HG03060 (cell line): ENCODE measurements around the gene MME.

ENCODE experiments used
- ATAC-seq: cut with Tn5 transposase; IDR thresholded peaks from one replicate; pipeline ENCODE4 v1.9.1; 2021; ENCODE audit warnings: low read depth, moderate number of reproducible peaks; ENCODE audit not compliant: unreplicated experiment

The MME gene

DNA sequence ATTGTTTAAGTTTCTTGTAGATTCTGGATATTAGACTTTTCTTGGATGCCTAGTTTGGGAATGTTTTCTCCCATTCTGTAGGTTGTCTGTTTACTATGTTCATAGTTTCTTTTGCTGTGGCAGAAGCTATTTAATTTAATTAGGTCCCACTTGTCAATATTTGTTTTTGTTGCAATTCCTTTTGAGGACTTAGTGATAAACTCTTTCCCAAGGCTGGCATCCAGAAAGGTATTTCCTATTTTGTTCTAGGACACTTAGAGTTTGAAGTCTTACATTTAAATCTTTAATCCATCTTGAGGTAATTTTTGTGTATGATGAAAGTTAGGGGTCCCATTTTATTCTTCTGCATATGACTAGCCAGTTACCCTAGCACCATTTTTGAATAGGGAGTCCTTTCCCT lies 54.9 kb downstream of the MME start:
- no peak for ATAC-seq

DNA sequence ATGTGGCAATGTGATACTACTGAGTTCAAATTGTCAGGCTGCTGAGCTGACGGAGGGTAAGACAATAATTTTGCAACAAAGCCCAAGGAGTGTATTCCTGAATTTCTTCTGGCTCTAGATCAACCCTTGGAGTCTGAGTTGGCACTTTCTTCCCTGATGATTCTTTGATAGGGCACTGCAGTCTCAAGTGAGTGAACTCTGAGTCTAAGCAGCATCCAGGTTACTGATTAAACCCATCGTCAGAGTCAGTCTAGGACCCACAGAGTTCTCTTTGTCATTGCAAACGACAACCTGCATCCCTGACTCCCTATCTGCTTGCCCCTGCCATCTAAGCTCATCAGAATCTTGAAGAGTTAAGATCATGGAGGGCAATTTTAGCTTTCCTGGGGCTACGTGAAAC lies 58.6 kb downstream of the MME start:
- ATAC-seq, result no peak

DNA sequence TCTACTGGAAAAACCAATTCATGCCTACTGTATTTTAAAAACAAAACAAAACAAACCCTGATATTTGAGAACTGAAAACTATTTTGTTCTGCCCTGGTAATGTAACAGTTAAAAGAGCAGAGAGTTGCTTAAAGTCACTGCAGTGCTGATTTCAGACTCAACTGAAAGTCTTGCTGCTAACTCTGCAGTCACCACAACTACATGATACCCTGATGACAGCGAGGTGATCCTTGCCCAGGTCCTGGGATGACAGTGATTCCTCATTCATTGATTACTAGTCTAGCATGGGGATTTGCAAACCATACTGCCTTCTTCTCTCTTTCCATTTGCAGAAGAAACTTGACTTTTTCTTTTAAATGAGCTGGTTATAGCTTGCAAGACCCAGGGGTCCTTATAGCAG lies 67.5 kb downstream of the MME start:
- ATAC-seq, result no peak

DNA sequence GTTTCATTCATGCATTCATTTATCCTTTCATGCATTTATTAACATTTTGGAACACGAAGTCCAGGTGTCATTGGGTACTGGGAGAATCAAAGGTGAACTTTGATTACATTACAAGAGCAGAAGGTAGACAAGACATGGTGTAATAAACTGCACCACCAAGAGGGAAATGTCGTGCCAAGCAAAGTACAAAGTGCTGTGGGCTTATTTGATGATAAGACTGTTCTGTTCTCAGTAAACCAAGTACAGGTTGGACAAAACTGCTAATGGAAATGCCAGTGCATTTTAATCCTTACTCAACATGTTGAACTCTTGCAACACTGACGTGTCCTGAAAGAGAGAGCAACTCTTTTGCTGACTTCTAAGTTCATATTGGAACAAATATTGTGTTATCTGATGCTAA lies 69.4 kb downstream of the MME start:
- no peak for ATAC-seq

DNA sequence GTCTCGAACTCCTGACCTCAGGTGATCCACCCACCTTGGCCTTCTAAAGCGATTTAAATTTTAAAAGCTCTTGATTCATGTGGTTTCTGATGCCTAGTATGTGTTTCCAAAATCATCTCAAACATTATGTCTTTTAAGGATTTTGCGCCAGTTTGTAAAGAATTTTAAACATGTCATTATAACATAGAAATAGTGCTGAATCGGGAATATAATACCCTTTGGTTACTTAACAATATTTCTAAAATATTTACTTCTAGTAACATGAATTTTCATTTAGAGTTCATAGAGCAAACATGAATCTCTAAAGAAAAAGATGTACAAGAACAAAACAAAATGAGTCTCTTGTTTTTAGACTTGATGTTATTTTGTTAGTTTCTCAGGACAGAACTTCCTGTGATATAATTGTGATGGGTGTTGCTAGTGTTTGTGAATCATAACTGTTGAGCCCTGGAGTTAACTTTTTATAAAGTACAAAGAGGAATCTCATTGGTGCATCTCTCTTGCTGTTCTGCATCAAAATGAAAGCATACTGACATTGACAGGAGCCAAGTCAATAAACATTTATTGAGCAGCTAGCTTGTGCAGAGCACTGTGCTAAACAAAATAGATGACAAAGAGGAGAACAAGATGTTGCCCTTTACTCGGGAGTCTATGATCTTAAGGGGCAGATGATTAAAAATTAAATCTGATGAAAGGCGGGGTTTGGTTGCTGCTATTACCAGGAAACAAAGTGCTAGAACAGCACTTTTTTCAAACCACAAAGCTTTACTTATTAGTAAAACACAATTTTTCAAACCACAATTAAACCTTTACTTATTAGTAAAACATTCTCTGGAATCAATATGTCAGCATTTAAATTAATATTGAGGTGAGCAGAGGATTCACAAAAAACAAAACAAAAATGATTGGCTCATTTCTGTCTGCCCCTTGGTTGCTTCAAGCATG lies 73.4 kb downstream of the MME start:
- no peak for ATAC-seq

DNA sequence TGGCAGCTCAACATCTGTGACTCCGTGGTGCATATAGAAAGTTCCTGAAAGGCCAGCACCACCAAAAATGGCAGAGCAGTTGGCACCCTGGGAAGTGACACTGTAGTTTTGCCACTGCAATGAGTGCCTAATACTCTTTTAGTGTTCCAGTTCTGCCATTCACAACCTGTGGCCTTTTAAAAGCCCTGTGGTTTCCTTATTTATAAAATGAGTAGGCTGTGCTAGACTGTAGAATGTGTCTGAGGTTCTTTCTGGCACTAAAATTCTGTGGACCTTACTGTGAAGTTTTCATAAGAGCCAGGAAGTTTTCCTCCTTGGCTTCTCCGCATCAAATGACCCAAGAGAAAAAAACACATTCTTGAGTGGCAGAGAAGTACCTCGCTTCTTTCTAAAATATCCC lies 74.1 kb downstream of the MME start:
- ATAC-seq, result no peak

DNA sequence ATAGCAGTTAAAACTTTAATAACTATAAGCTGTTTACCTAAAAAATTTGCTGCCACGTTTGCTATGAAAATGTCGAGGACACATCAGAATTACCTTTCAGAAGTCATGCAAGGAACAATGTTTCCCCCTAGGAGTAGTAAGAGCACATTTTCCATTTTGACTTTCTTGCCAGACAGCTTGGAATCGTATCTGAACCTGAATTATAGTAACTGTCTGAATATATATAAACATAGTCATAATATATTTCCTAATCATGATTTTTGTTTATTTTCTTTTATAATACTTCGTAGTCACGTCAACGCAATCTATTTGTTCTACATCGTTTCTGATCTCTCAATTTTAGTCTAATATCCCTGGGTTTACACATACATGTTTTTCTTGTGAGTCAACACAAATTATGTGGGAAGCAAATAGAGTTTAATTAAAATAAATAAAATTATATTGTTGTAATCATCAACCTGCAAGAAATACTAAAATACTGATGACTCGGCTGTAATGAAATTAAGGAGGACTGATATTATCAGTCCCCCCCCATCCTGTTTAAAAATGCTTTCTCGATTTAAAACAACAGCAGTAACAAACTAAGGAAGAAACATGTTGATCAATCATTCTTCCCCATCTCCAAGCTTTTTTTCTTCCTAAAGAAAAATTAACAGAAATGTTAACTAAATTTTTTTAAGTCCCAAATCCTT lies 78.4 kb downstream of the MME start:
- ATAC-seq, result no peak

DNA sequence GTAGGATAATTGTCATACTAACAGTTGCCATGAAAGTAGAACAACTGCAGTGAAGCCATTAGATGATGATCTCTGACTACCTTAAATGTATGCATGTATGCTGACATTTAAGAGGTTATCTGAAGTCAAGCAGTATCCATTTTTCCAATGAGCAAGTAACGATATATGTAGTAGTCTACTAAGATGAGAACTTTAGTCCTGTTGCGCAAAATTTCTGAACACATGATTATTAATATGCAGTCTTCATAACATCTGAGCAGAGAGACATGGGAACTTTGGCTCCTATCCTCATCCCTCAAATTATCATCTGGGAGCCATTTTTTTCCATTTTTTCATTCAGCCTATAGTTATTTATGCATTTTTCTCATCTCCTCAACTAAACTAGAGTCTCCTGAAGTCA lies 79.2 kb downstream of the MME start:
- no peak for ATAC-seq

DNA sequence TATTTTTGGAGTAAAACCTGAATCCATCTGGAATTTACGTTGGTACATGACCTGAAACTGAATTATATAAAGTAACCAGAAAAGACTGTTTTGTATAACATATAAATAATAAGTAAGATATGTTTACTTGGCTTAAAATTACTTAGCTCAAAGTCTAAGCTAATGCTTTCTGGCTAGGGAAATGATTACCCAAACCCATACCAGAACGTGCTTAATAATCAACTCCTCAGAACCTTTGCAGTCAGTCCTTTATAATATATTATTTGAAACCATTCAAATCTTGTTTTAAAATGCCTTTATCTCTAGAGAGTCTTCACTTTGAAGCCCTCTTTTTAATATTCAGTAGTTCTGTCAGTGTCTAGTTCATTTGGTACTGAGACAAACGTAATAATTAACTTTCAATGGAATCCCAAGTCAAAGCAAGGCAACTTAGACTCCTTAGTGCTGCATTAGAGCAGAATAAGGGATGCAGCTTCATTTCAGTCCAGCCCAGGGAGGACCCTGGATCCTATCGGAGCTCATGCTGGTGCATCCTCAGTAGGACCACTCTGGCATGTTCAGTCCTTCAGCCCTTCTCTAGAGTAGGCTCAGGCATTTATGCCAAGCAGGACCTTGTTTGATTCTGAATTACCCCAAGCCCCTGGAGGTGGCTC lies 81.6 kb downstream of the MME start:
- no peak for ATAC-seq

DNA sequence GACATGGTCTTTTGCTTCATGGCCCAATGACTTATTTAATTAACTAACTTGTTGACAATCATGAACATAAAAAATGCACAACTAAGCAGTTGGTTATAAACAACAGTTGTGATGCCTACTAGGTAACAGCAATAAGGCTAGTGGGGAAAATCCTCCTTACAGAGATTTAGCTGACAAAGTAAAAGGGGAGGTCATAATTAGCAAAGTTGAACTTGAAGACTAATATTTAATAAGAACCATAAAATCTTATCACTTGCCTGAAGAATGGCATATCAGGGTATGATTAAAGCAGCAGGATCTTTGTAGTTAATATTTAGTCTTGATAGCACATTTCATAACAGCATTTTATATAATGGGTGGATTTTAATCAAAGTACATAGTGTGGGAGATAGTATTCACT lies 84.2 kb downstream of the MME start:
- no peak for ATAC-seq

DNA sequence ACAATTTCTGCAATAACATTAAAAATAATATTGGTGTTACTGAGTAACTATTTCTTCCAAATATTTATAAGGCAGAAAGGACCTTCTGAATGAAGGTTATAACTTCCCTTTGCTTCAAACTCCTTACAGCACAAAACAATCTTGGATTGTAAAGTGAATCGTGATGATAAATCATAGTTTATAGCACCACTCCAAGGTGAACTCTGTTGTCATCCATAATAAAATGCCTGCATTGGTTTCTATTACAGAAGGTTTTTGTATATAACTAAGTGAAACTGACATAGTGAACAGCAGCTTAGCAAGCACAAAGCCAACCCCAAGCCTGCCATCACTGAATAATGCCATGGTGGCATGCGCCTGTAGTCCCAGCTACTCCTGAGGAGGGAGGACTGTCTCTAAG lies 86.3 kb downstream of the MME start:
- no peak for ATAC-seq

DNA sequence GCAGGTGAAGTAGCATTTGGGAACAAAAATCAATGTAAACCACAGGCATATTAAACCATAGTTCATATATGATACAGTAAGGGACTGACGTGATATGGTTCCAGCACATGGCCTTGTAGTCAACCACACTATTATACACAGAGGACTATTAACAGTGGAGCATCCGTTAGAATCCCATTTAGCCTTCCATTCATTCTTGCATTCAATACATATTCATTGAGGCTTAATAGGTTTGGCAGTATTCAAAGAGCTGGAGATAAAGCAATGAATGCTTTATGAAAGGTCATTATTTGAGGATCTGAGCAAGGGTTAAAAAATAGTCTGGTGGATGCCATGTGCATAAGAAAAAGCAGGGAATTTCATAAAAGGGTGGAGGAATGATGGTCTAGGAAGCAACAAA lies 89.1 kb downstream of the MME start:
- ATAC-seq, result no peak

DNA sequence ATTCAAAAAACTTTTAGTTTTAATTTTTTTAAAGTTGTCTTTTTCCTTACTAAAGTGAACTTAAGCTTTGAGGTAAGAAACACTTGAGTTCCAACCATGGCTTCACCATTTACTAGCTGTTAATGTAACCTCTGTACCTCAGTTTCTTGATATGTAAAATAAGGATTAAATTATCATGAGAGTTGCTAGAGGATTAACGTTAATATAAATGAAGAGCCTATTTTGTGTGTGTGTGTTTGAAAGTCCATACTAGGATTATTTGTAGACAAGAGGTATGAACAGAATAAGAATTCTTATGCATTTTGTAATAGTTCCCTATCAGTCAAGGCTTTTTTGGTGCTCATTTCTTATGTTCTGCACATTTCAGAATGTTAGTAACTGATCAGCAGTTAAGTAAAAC lies 93.7 kb downstream of the MME start:
- no peak for ATAC-seq

DNA sequence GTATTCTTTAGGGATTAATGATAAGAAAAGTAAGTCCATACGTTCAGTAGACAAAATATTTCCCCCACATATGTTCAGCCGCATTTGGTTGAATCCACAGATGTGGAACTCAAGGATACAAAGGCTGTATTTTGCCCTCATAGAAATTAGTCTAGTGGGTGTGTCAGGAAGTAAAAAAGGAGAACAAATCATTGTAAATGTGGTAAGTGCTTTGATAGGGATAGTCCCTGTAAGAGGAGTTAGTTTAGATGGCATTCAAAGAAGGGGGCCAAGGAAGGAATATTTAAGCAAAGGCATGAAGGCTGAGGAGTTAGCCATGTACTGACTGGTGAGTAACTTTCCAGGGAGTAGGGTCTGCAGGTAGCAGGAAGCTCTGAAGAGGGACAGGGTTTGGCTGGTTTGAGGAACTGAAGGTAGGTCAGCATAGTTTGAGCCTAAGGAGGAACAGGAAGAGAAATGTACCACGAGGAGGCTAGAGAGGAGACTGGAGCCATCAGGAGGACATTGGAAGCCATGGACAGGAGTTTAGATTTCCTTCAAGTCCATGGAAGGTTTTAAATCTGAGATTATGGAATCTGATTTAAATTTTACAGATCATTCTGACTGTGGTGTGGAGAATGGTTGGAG lies 98.8 kb downstream of the MME start:
- ATAC-seq, result no peak

DNA sequence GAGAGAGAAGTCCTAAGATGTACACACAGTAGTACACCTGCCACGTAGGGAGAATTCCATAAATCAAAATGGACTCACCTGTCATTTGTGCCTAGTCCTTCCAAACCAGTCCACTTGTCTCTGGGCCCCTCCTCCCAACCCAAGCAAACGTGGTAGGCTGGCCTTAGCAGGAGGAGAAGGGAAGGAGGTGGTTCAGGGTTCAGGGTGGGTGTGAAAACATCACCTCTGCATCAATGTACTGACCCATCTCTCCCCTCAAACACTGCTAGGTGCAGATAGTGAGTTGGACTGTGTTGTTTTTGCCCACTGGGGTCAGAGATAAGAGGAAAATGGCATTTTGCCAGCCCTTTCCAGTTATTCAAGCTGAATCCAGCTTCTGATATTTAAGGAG lies 99.3 kb downstream of the MME start:
- ATAC-seq, result no peak

DNA sequence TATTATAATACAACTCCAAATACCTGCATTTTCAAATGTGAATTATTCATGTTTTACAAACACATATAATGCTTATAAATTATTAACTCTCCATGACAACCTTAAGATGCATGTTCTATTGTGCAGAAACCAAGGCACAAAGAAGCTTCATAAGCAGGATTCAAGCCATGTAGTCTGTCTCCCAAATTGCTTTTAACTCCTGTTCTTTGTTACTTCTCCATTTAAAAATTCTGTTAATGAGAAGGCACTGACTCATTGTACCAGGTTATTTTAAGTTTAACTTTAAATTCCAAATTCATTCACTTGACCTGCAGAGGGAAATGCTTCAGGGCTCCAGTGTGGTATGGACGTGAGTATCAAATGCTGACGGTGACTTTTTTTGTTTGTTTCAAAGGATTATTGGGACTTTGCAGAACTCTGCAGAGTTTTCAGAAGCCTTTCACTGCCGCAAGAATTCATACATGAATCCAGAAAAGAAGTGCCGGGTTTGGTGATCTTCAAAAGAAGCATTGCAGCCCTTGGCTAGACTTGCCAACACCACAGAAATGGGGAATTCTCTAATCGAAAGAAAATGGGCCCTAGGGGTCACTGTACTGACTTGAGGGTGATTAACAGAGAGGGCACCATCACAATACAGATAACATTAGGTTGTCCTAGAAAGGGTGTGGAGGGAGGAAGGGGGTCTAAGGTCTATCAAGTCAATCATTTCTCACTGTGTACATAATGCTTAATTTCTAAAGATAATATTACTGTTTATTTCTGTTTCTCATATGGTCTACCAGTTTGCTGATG lies 100.0 kb downstream of the MME start:
- ATAC-seq, result no peak

DNA sequence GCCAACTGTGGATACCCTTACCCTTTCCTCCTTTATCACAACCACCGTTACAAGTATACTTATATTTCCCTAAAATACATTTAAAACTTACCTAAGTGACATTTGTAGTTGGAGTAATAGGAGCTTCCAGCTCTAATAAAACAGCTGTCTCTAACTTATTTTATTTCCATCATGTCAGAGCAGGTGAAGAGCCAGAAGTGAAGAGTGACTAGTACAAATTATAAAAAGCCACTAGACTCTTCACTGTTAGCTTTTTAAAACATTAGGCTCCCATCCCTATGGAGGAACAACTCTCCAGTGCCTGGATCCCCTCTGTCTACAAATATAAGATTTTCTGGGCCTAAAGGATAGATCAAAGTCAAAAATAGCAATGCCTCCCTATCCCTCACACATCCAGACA lies 102.3 kb downstream of the MME start:
- ATAC-seq, result no peak

DNA sequence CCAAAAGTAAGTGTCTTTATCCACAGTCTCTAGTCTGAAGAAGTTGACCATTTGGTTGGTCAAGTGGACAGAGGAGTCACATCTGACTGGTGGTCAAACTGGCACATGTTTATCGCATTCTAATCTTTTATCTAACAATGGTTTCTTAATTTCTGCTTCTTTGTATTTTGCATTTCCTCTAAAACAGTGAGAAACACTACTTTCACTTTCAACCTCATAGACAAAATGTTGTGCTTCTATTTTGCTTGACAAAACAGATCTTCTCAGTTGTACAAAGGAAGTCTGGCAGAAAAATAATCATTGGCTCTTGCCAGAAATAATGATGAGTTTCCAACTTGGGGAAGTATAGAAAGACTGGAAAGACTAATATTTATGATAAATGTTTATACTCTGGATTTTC lies 103.9 kb downstream of the MME start:
- no peak for ATAC-seq

DNA sequence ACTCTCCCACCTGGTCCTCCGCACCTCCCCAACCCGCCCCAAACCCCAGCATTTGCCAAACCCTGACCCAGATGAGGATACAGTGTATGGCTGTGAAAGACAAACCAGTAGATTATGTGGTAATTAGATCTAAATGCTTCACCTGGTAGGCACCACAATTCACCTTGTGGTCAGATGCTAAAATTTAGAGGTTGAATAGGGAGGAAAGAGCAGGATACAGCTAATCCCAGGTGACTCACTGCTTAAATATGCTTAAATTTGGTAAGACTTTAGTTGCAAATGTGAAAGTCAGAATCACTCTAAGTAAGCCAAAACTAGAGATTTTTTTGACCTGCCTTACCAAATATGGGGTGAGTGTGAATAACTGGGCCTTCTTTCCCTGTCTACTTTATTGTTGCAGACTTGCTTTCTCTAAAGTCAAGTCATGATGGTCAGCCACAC lies 105.5 kb downstream of the MME start:
- no peak for ATAC-seq

DNA sequence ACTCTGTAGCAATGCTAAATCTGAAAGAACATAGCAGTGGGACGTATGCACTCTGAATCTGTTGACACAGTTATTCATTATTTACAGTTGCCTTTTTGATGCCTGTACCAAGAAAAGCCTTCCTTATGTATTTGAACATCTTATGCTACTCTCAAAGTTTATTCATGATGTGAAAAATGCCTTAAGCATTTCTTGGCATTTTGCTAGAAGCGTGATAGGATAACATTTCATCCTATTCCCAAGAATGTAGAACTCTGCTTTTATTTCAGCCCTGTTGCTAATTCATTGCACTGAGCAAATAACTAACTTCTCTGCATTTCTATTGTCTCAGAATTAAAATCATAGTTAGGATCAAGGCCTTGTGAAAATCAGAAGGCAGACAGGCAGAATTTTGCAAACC lies 107.9 kb downstream of the MME start:
- no peak for ATAC-seq
